Measurements from ENCODE around the gene OXSR1.
"Not testable (repeated sequence)": the region's sequence is repeated elsewhere in the genome, so short reads cannot be mapped to it uniquely, and the experiment has no call there.

The OXSR1 gene

GRCh38 chr3:38146504-38146903, 18.8 kb upstream of the OXSR1 start:
- no peak for DNase-seq

DNA sequence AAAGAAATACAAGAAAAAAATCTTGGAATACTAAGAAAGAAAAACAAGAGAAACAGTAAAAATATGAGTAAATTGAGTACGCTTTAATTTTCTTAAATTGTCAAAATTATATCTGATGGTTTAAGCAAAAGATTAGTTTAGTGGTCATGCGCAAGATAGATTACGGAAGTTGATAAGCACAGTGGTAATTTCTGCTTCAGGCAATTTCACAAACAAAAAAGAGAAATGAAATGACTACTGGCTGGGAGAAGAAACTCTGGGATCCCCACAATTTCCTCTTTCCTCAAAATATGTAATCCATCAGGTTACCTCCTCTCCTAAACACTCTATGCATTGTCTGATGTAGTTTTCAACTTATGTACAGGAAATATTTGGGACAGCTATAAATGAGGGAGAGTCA, 17.9 kb upstream of the OXSR1 start:
- DNase-seq: no peak

DNA sequence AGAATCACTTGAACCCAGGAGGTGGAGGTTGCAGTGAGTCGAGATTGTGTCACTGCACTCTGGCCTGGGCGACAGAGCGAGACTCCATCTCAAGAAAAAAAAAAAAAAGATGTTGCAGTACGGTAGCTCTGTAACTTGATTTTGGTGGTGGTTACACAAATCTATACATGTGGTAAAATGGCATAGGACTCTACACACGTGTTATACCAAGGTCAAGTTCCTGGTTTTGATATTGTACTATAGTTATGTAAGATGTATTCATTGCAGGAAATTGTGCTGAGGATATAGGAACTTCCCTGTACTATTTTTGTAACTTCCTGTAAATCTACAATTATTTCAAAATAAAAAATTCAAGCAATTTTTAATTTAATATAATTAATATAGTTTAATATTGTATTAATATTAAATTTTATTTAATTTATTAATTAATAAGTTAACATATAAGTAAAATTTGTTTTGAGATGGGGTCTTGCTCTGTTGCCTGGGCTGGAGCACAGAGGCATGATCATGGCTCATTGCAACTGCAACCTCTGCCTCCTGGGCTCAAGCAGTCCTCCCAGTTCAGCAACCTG, 16.9 kb upstream of the OXSR1 start:
- no peak for DNase-seq

DNA sequence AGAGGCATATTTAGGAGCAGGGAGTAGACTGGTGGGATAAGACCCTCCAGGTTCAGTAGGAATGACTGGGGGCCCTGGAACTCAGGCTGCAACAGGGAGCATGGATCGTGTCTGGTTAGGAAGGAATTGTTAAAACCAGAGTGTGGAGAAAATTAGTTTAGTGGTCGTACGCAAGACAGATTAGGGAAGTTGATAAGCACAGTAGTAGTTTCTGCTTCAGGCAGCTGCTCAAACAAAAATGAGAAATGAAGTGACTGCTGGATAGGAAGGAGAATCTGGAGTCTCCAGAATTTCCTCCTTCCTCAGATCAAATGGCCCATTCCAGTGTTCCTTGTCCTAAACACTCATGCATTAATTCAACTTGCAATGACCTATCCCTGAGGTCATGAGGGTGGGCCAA, 15.6 kb upstream of the OXSR1 start:
- no peak for DNase-seq

- DNase-seq: no peak
Observed at GRCh38 chr3:38150780-38151528, 14.4 kb upstream of the OXSR1 start.

DNA sequence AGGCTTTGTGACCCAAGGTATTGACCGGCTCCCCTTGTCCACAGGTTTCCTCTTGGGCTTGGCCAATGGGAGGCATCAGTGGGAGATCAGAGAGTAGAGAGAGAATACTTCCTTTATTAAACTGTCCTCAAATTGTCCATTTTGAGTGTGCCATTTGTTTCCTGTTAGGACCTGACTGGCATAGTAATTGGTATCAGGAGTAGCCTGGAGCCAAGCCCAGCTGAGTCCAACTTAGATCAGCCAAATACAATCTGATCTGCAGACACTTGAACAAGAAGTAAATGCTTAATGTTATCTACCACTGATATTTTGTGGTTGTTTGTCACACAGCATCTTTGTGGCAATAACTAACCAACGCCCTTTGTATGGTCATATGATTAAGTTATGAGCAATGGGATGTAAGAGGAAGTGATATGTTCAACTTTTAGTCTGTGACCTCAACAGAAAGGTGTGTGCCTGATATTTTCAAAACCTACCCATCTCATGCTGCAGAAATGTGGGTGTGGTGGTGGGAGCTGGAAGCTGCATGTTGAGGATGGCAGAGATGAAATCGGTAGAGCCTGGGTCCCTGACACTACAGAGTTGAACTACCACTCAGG, 13.6 kb upstream of the OXSR1 start:
- no peak for DNase-seq

DNA sequence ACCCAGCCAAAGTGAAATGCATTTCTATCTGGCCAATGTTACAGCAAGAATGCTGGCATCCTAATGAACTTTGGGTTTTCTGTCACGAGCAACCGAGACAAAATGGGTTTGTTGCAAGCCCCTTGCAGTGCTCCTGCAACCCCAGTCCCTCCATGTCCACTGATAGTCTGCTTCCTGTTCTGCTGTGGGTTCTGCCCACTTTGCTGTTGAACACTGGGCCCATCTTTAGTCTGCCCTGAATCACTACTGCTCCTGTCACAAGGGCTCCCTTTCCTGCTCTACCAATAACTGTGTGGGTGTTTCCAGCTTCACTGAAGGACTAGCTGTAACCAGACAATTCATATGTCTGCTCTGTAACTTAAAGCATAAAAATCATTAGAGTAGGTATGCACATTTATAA, 12.7 kb upstream of the OXSR1 start:
- DNase-seq: no peak

DNA sequence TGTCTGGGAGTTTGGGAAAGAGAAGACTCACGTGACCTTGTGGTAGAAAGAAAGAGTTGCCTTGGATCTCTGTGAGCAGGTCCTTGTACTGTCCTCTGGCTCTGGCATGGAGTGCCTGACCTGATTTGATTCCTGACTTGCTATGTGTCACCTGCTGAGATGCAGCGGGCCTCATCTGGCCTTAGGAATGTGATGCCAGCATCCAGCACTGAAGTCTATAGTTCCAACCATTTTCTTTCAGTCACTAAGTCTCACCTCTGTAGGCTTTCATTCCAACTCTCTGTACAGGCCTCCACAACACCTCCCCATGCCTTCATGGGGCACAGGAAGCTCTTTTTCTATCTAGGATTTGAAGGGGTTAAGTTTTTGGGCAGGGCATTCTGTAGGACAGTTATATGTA, 12.1 kb upstream of the OXSR1 start:
- no peak for DNase-seq

DNA sequence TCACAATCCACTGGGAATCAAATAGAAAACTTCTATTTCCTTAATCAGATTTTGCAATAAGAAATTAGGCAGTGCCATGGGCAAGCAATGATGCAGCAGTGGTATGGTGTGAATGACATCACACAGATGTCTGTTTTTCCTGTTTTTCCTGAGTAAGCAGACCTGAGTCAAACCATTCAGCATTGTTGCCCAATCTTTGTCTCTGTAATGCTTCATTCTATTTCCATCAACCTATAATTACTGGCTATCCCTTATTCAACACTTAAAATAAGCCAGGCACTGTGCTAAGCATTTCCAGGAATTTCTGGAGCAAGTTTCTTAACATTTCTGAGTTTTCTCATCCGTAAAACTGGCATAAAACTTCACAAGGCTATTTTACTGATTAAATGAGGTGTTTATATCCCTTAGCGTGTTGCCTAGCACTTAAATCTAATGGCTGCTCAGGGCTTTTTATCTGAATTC, 11.3 kb upstream of the OXSR1 start:
- no peak for DNase-seq

DNA sequence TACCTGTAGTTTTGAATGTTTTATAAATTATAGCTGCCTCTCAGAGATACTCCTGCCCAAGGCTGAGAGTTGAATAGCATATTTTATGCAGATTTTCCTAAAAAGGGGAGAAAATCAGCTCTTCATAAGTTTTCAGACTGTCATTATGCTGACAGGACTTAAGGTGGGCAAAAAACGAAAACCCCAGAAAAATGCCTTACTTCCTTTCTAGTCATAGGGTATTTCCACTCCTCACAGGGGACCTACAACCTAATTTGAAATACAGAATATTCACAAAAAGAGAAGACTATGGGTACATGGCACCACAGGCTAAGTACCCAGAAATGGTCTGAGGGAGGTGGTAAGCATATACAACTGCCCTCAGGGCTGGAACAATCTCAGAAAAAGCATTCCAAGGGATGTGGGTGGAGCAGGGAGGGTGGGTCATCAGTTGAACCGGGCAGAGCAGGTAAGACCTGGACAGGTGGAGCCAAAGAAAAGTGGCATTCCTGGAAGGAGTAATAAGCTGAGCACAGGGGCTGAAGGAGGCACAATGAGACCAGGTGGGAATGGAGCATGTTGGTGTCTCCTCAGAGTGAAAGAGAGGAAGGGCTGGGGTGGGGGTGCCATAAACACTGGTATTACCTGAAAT, 10.6 kb upstream of the OXSR1 start:
- DNase-seq: no peak

GRCh38 chr3:38155825-38156224, 9.5 kb upstream of the OXSR1 start:
- no peak for DNase-seq

DNA sequence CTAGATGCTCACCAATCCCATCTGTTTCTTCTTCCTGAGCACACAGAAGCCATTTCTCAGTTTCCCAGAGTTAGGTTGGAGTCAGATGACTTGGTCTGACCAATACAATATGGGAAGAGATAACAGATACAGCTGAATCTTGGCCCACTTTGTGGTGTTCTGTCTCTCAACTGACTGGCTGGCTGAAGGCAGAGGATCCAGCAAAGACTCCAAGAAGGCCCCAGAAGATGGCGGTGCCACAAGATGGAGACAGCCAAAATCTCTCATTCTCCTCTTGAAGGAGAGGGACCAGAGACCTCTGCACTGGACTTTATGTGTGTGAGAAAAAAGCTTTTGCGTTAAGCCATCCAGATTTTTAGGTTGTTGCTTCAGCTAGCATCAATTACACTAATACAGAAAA, 8.2 kb upstream of the OXSR1 start:
- DNase-seq: no peak

DNA sequence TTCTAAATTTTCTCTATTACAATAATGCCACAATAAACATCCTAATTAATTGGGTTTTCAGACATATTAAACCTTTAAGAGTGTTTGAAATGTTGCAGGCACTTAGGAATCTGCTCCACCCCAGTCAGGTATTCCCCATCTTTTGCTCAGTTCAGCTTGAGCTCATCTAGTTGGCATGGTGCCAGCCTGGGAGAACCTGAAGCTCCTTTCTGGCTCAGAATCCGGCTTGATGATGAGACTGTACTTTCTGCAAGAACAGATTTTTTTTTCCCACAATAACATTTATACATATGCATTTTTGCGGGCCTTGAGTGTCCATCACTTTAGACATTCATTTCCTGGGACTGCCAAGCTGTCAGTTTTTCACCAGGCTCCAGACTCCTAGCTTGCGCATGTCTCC, 7.7 kb upstream of the OXSR1 start:
- no peak for DNase-seq

- DNase-seq: no peak
Observed at GRCh38 chr3:38158472-38158871, 6.9 kb upstream of the OXSR1 start.

- DNase-seq: not testable (repeated sequence)
Observed at GRCh38 chr3:38160704-38161103, 4.6 kb upstream of the OXSR1 start.

DNA sequence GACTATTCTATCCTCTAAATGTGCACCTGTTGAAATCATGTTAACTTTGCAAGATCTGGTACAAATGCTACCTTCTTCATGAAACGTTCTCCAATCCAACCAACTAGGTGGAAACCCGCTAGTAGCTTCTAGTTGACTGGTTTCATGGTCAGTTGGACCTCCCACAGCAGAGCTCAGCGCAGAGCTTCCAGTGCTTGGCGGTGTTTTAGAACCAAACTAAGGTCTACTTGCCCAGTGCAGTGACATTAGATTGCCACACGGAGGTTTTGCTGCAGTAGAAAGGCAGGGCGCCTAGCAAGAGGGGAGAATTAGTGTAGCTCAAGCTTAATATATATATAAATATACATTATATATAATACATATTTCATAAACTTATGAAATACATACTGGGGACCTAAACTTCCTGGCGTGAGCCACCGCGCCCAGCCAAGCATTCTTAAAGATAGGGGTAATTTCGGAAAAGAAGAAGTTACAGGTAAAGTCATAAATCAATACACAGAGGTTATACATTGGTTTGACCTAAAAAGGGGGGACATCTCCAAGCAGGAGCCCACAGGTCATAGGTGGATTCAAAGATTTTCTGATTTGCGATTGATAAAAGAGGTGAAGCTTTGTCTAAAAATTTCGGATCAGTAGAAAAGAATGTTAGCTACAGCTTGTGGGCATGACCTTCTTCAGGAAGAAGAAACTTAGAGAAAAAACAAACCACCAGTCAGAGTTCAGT, 2.1 kb upstream of the OXSR1 start:
- DNase-seq: no peak

GRCh38 chr3:38163841-38164642, 1.3 kb upstream of the OXSR1 start:
- DNase-seq: no peak

- no peak for DNase-seq
Observed at GRCh38 chr3:38164643-38164951, 740 bp upstream of the OXSR1 start.

- DNase-seq: no peak
Observed at GRCh38 chr3:38165722-38166387, 518 bp downstream of the OXSR1 start.

DNA sequence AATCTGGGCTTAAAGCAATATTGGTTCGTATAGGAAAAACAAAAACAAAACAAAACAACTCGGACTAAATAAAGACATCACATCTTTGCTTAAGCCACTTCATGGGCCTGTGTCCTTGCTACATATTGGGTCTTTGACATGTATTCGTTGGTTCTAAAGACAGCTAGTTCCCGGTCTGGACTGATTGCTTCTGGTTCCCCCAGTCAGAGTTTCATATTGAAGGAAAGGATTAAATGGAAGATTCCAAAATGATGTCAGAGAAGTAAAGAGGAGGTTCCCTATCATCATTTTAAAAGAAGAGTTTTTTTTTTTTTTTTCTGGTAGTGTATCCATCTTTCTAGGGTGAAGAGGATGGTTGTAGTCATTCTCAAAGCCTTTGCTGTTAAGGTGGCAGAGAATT, 2.3 kb downstream of the OXSR1 start:
- no peak for DNase-seq

DNA sequence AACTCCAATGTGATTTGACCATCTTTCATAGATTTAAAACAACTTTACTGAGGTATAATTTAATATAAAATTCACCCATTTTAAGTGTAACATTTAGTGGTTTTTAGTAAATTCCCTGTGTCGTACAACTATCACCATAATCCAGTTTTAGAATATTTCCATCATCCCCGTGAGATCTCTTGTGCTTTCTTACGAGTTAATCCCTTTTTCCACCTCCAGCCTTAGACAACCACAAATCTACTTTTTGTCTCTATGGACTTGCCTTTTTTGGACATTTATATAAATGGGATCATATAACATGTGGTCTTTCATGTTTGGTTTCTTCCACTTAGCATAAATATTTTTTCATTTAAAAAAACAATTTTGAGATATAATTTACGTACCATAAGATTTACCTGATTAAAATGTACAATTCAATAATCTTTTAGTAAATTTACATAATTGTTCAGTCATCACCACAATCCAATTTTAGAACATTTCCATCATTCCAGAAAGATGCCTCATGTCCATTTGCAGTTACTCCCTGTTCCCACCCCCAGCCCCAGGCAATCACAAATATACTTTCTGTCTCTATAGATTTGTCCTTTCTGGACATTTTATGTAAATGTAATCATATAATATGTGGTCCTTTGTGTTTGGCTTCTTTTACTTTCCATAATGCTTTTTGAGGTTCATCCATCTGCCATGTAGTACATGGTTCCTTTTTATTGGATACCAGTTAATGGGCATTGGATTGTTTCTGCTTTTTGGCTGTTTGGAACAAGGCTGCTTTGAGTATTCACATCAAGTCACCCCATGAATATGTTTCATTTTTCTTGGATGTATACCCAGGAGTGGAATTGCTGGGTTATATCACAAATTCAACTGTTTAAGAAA, 3.1 kb downstream of the OXSR1 start:
- no peak for DNase-seq

Data from stimulated activated CD4-positive, alpha-beta T cell treated with anti-CD3 and anti-CD28 coated beads, Interleukin-12 subunit alpha, Interleukin-12 subunit beta, amount 100 ng/mL, for 4 hours (primary cell).